NB4 (cell line): ENCODE measurements around the gene SLC9A3.

Source experiments
- DNase-seq: peaks from one replicate; pipeline ENCODE4 v3.0.0; 2010; ENCODE audit warnings: low read depth
- H3K4me3 ChIP-seq: one replicate; pipeline ENCODE4 v1.5.1; 2011; ENCODE audit warnings: mild to moderate bottlenecking, low read depth, low read length, moderate library complexity
- CTCF ChIP-seq: IDR thresholded peaks from one replicate; pipeline ENCODE4 v1.5.1; 2012; ENCODE audit warnings: low read depth, low read length
- MAX ChIP-seq: IDR thresholded peaks from 2 replicates; pipeline ENCODE4 v1.6.1; 2011; ENCODE audit warnings: low read depth, low read length
- MYC ChIP-seq: IDR thresholded peaks from 2 replicates; pipeline ENCODE4 v1.6.1; 2011; ENCODE audit warnings: low read depth, low read length
- POLR2A ChIP-seq: IDR thresholded peaks from 2 replicates; pipeline ENCODE4 v1.6.1; 2011; ENCODE audit warnings: mild to moderate bottlenecking; ENCODE audit not compliant: insufficient read length; ENCODE audit errors: extremely low read depth

Gene SLC9A3

GRCh38 chr5:526456-527088, 2.3 kb upstream of the SLC9A3 start:
- no peak for DNase-seq
- TF ChIP-seq MAX (0 out of 2 replicates have a peak, but pooled peaks have one; percentile 3), POLR2A (no peak)
- H3K4me3 ChIP-seq, result no peak overlapping the region

GRCh38 chr5:525916-526315, 1.7 kb upstream of the SLC9A3 start:
- no peak for TF ChIP-seq CTCF
- TF ChIP-seq MYC, result no peak
- no peak for TF ChIP-seq MAX
- TF ChIP-seq POLR2A, result no peak
- no peak for DNase-seq
- no peak overlapping the region for H3K4me3 ChIP-seq

GRCh38 chr5:524973-525761, 918 bp upstream of the SLC9A3 start:
- TF ChIP-seq CTCF (no peak), POLR2A (no peak), MAX (no peak), MYC (no peak)
- no peak for DNase-seq
- no peak overlapping the region for H3K4me3 ChIP-seq

GRCh38 chr5:523441-524222, 617 bp downstream of the SLC9A3 start:
- TF ChIP-seq POLR2A, result no peak
- no peak for TF ChIP-seq CTCF
- no peak for TF ChIP-seq MYC
- TF ChIP-seq MAX, result no peak
- H3K4me3 ChIP-seq, result no peak overlapping the region
- DNase-seq, result no peak

GRCh38 chr5:522899-523440, 1.3 kb downstream of the SLC9A3 start:
- no peak overlapping the region for H3K4me3 ChIP-seq
- TF ChIP-seq CTCF (no peak), MAX (no peak), MYC (no peak), POLR2A (no peak)
- no peak for DNase-seq
